Liver (tissue), 9 donors: ENCODE measurements around the gene GAL3ST3. TPM values are rescaled to one million over a fixed set of nuclear protein-coding genes. Genes with fewer than 3 reads are reported as not detected.

Source experiments
- DNase-seq: peaks from one replicate; pipeline ENCODE4 v3.0.0-alpha.2; 2017; ENCODE audit warnings: low spot score
- H3K27ac ChIP-seq, 2 donors: one replicate each; pipeline ENCODE4 v1.7.0; 2013; ENCODE audit warnings: inconsistent platforms in 2 of 2, low read length in 2 of 2, control low read depth in 1 of 2, low read depth in 1 of 2, mild to moderate bottlenecking in 1 of 2
- H3K27me3 ChIP-seq, 4 donors: one replicate each; pipeline versions ENCODE4 v1.6.1 to v1.7.0; 2013; ENCODE audit warnings: low read length in 3 of 4, inconsistent platforms in 1 of 4, mild to moderate bottlenecking in 1 of 4, moderate library complexity in 1 of 4; ENCODE audit not compliant: control insufficient read depth in 4 of 4, insufficient read depth in 4 of 4
- H3K36me3 ChIP-seq, 4 donors: one replicate each; pipeline versions ENCODE4 v1.6.1 to v1.7.0; 2013; ENCODE audit warnings: low read length in 3 of 4, mild to moderate bottlenecking in 3 of 4, low read depth in 1 of 4, moderate library complexity in 1 of 4; ENCODE audit not compliant: control insufficient read depth in 4 of 4, insufficient read depth in 3 of 4
- H3K4me1 ChIP-seq, 4 donors: one replicate each; pipeline versions ENCODE4 v1.6.1 to v1.7.0; 2013; ENCODE audit warnings: low read length in 3 of 4, mild to moderate bottlenecking in 3 of 4, moderate library complexity in 1 of 4; ENCODE audit not compliant: control insufficient read depth in 4 of 4, insufficient read depth in 4 of 4
- H3K4me3 ChIP-seq, 3 donors: one replicate each; pipeline versions ENCODE4 v1.6.1 to v1.7.0; 2013; ENCODE audit warnings: low read length in 3 of 3, control low read depth in 1 of 3, low read depth in 1 of 3, mild to moderate bottlenecking in 1 of 3
- H3K9ac ChIP-seq, 2 donors: one replicate each; pipeline ENCODE4 v1.7.0; 2013; ENCODE audit warnings: low read length in 2 of 2, mild to moderate bottlenecking in 2 of 2, moderate library complexity in 2 of 2, control low read depth in 1 of 2, low read depth in 1 of 2
- H3K9me3 ChIP-seq, 4 donors: one replicate each; pipeline versions ENCODE4 v1.6.1 to v1.7.0; 2013; ENCODE audit warnings: low read length in 3 of 4; ENCODE audit not compliant: control insufficient read depth in 4 of 4
- EGR1 ChIP-seq, 2 donors: IDR thresholded peaks; 2 replicates each; pipeline ENCODE4 v1.6.1; 2016 to 2018; ENCODE audit warnings: antibody characterized with exemption in 2 of 2, low read depth in 2 of 2
- FOXA1 ChIP-seq: IDR thresholded peaks from 2 replicates; pipeline ENCODE4 v1.6.1; 2016; ENCODE audit warnings: antibody characterized with exemption
- GABPA ChIP-seq, 2 donors: IDR thresholded peaks in 1 of 2; conservative IDR thresholded peaks in 1 of 2; 2 replicates each; pipeline ENCODE4 v1.6.1; 2016; ENCODE audit warnings: antibody characterized with exemption in 2 of 2, mild to moderate bottlenecking in 1 of 2, moderate library complexity in 1 of 2
- JUND ChIP-seq, 2 donors: IDR thresholded peaks; 2 replicates each; pipeline ENCODE4 v1.6.1; 2016; ENCODE audit warnings: antibody characterized with exemption in 2 of 2
- NR2F2 ChIP-seq: IDR thresholded peaks from 2 replicates; pipeline ENCODE4 v1.6.1; 2016; ENCODE audit warnings: antibody characterized with exemption
- RXRA ChIP-seq, 2 donors: IDR thresholded peaks; 2 replicates each; pipeline ENCODE4 v1.6.1; 2017 to 2018; ENCODE audit warnings: antibody characterized with exemption in 2 of 2, mild to moderate bottlenecking in 1 of 2
- SP1 ChIP-seq: IDR thresholded peaks from 2 replicates; pipeline ENCODE4 v1.6.1; 2018; ENCODE audit warnings: antibody characterized with exemption, mild to moderate bottlenecking
- TAF1 ChIP-seq: conservative IDR thresholded peaks from 2 replicates; pipeline ENCODE4 v1.6.1; 2016; ENCODE audit warnings: antibody characterized with exemption, mild to moderate bottlenecking
- YY1 ChIP-seq: IDR thresholded peaks from 2 replicates; pipeline ENCODE4 v1.6.1; 2016; ENCODE audit warnings: antibody characterized with exemption, mild to moderate bottlenecking
- WGBS: extraction: QIAGEN DNeasy Blood & Tissue Kit; methylation state at CpG from one replicate; pipeline ENCODE4 v1.1.7; 2013; 5-methylcytosine and 5-hydroxymethylcytosine counted together
- polyA plus RNA-seq, 2 donors: library from polyadenylated mRNA; stranded (reverse) in 1 of 2; unstranded in 1 of 2; fragments of 200-250 nt in 1 of 2; fragments of >200 nt in 1 of 2; fragmentation: Nextera tagmentation in 1 of 2; extraction: Ambion mirVana in 1 of 2; gene quantifications; one replicate each; pipeline versions ENCODE4 v1.2.1 to v1.2.3, GENCODE V29; 2013 to 2015
- total RNA-seq, 2 donors: library from RNA; depleted of rRNA; stranded (reverse); fragments of >200 nt; gene quantifications; one replicate each; pipeline ENCODE4 v1.2.3, GENCODE V29; 2014
- TF ChIP-seq, protein P1 (sequence below): fragments of 150-350 bp; IDR thresholded peaks from 2 replicates; pipeline ENCODE4 v1.5.1; 2017; ENCODE audit warnings: improper control_type of control experiment, low read depth, low read length; ENCODE audit not compliant: missing input control
- TF ChIP-seq, protein P2 (sequence below): IDR thresholded peaks from 2 replicates; pipeline ENCODE4 v1.6.1; 2016; ENCODE audit warnings: antibody characterized with exemption
- TF ChIP-seq, protein P3 (sequence below): IDR thresholded peaks from 2 replicates; pipeline ENCODE4 v1.6.1; 2016; ENCODE audit warnings: antibody characterized with exemption
- donor health status: healthy.
- donor health status: healthy.
- donor health status: healthy.
- donor health status: healthy.
- donor health status: healthy.

GAL3ST3 gene
- total and polyA plus RNA-seq, 4 donors = not detected

DNA sequence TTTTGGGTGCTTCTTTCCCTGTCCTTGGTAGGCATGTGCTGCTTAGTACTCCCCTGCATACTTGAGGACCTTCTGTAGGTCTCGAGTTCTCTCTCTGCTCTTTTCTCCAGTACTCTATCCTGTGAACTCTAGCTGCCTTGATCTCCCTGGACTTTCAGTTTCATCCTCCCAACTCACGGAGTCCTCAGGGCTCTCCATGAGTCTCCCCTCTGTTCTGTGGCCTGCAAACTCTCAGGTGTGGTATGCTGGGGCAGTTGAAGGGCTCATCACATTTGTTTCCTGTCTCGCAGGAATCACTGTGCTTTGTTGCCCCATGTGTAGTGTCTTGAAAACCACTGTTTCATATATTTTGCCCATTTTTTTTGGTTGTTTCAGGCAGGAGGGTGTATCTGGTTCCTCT lies 17.8 kb upstream of the GAL3ST3 start:
- WGBS = 82% methylated on average over 3 of the region's 3 CpGs
- Histone ChIP-seq H3K27me3 (no peaks in the 10 kb centered on the region), H3K4me1 (peaks cover 5 to 40% (median 30%) of the 10 kb centered on the region in 4 donors), H3K27ac (no peak overlapping the region), H3K36me3 (peaks cover 10 to 58% (median 38%) of the 10 kb centered on the region in 4 donors), H3K9me3 (no peaks in the 10 kb centered on the region), H3K9ac (no peak overlapping the region), H3K4me3 (no peak overlapping the region)
- no peak for DNase-seq
- TF ChIP-seq, protein P1, sequence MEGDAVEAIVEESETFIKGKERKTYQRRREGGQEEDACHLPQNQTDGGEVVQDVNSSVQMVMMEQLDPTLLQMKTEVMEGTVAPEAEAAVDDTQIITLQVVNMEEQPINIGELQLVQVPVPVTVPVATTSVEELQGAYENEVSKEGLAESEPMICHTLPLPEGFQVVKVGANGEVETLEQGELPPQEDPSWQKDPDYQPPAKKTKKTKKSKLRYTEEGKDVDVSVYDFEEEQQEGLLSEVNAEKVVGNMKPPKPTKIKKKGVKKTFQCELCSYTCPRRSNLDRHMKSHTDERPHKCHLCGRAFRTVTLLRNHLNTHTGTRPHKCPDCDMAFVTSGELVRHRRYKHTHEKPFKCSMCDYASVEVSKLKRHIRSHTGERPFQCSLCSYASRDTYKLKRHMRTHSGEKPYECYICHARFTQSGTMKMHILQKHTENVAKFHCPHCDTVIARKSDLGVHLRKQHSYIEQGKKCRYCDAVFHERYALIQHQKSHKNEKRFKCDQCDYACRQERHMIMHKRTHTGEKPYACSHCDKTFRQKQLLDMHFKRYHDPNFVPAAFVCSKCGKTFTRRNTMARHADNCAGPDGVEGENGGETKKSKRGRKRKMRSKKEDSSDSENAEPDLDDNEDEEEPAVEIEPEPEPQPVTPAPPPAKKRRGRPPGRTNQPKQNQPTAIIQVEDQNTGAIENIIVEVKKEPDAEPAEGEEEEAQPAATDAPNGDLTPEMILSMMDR = no peak
- no peak for TF ChIP-seq YY1
- no peak for TF ChIP-seq GABPA (IDR thresholded peaks at IDR 0.05 in 1 of 2, conservative IDR thresholded peaks at IDR 0.05 in 1 of 2)
- TF ChIP-seq FOXA1 = no peak
- TF ChIP-seq SP1 = no peak

DNA sequence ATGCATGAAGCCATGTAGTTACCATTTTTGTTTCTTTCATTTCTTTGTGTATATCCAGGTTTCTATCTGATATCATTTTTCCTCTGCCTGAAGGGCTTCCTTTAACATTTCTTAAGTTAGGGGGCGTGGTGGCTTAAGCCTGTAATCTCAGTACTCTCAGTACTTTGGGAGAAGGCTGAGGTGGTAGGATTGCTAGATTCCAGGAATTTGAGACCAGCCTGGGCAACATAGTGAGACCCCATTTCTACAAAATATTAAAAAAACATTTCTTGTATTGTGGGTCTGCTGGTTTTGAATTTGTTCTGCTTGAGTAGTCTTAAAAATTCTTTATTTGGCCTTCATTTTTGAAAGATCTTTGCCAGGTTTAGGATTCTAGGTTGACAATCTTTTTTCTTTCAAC lies 15.6 kb upstream of the GAL3ST3 start:
- Histone ChIP-seq H3K9me3 (no peaks in the 10 kb centered on the region), H3K27me3 (no peaks in the 10 kb centered on the region), H3K9ac (no peak overlapping the region), H3K36me3 (peaks cover 16 to 80% (median 59%) of the 10 kb centered on the region in 4 donors), H3K4me1 (peaks cover 5 to 31% (median 26%) of the 10 kb centered on the region in 4 donors), H3K4me3 (no peak overlapping the region), H3K27ac (no peak overlapping the region)
- TF ChIP-seq, protein P2, sequence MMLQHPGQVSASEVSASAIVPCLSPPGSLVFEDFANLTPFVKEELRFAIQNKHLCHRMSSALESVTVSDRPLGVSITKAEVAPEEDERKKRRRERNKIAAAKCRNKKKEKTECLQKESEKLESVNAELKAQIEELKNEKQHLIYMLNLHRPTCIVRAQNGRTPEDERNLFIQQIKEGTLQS = no peak
- TF ChIP-seq JUND (IDR thresholded peaks at IDR 0.05) (no peak), SP1 (no peak), TAF1 (no peak), RXRA (IDR thresholded peaks at IDR 0.05) (no peak), EGR1 (IDR thresholded peaks at IDR 0.05; ENCODE audit: low read depth in 2 of 2) (no peak), GABPA (IDR thresholded peaks at IDR 0.05 in 1 of 2, conservative IDR thresholded peaks at IDR 0.05 in 1 of 2) (no peak), NR2F2 (no peak), YY1 (no peak), FOXA1 (no peak)
- TF ChIP-seq, protein P1 = no peak
- TF ChIP-seq, protein P3, sequence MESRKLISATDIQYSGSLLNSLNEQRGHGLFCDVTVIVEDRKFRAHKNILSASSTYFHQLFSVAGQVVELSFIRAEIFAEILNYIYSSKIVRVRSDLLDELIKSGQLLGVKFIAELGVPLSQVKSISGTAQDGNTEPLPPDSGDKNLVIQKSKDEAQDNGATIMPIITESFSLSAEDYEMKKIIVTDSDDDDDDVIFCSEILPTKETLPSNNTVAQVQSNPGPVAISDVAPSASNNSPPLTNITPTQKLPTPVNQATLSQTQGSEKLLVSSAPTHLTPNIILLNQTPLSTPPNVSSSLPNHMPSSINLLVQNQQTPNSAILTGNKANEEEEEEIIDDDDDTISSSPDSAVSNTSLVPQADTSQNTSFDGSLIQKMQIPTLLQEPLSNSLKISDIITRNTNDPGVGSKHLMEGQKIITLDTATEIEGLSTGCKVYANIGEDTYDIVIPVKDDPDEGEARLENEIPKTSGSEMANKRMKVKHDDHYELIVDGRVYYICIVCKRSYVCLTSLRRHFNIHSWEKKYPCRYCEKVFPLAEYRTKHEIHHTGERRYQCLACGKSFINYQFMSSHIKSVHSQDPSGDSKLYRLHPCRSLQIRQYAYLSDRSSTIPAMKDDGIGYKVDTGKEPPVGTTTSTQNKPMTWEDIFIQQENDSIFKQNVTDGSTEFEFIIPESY = no peak
- WGBS = 97% methylated on average over 1 of the region's 1 CpG
- no peak for DNase-seq
